GM18520 (cell line): ENCODE results near the gene HMCES.

Experiments
- ATAC-seq: cut with Tn5 transposase; IDR thresholded peaks from one replicate; pipeline ENCODE4 v1.9.1; 2021; ENCODE audit not compliant: unreplicated experiment

The HMCES gene, protein sequence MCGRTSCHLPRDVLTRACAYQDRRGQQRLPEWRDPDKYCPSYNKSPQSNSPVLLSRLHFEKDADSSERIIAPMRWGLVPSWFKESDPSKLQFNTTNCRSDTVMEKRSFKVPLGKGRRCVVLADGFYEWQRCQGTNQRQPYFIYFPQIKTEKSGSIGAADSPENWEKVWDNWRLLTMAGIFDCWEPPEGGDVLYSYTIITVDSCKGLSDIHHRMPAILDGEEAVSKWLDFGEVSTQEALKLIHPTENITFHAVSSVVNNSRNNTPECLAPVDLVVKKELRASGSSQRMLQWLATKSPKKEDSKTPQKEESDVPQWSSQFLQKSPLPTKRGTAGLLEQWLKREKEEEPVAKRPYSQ

DNA sequence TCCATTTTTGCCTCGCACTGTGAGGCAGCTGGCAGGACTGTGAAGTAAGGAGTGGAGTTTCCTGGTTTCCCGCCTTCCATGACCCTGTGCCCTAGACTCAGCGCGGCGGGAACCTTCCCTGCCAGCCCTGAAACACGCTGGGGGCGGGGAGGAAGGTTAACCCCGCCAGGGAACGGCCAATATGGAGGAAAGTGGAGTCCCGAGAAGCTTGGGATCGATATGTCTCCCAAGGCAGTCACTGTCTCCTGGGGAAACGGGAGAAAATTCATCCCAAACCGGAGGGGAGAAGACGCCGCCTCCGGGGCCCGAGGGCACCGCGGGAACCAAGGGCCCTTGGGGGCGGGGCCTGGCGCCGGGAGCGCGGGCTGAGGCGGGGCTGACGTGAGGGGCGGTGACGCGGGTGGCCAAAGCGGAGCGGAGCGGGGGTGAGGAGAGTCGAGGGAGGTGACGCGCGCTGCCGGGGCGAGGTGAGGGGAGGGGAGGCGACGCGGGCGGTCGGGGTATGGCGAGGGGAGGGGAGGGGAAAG is at the start of gene HMCES:
Gene HMCES (plus strand): TSS at position 432 of the 527 bp plus-strand sequence. CDS start 863 bp downstream, outside the sequence.
- no peak for ATAC-seq

DNA sequence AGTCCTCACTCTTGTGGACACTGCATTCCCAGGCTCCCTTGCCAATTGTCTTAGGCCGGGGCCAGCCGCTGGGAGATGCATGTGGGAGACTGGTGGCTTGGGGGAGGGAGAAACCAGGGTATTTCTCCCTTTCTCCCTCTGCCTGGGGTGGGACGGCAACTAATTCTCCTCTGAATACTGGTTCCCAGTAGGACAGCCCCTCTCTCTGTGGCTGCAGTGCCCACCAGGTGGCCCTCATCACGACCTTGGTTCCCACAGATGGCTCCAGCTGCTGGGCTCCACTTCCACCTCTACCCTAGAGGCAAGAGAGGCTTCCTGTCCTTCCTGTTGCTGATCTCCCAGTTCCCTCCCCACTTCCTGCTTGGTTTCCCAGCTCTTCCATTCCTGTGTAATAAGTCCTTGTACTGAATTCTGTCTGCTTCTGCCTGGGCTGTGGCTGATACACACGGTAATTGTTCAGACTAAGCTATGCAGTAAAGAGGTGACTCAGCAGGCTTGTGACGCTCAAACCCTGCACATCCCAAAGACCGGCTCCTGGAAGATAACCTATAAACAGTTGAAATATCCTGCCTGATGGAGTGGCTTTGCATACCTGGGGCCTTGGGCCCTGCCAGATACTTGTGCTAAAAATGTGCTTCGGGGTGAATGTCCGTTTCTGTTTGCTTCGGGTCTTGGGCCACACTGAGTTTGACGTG is 49.6 kb upstream of the HMCES start:
- ATAC-seq, result no peak

DNA sequence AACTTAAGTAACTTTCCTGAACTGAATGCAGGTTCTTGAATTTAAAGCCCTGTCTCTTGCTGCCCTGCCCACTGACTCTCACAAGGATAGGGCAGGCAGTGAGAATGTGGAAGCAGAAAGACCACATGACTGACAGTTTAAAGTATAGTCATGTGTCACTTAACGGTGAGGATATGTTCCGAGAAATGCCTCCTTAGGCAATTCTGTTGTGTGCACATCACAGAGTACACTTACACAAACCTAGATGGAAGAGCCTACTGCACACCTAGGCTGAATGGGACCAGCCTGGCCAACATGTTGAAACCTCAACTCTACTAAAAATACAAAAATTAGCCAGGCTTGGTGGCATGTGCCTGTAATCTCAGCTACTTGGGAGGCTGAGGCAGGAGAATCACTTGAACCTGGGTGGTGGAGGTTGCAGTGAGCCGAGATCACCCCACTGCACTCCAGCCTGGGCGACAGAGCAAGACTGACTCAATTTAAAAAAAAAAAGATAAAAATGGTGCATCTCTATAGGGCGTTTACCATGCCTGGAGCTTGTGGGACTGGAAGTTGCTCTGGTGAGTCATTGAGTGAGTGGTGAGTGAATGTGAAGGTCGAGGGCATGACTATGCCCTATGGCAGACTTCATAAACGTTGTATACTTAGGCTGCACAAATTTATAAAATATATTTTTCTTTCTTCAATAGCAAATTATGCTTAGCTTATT is 48.2 kb upstream of the HMCES start:
- ATAC-seq, result no peak

DNA sequence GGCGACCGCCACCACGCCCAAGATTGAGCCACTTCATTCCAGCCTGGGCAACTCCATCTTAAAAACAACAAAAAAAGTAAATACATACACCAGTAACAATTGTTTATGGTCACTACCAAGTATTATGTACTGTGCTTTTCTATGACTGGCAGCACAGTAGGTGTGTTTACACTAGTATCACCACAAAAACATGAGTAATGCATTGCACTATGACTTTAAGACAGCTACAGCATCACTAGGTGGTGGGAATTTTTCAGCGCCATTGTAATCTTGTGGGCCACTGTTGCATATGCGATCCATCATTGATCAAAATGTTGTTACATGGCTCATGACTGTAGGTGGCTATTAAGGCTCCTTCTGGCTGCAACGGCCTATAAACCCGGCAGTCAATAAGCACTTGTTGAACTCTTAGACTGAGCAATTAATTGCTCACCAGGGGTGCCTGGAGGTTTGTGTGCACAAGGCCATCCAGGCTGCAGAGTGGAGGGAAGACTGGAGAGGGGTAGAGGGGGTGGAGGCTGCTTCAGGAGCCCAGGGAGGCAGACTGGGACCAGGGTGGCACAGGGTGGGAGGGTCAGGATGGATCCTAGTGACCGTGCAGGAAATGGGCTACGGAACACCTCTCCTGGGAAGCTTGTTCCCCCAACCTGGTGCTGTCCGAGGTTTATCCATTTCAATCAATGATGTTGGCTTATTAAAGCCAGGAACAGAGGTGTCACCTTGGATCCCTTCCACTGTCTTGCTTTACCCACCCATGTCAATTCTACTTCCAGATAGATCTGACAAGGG is 47.1 kb upstream of the HMCES start:
- no peak for ATAC-seq

DNA sequence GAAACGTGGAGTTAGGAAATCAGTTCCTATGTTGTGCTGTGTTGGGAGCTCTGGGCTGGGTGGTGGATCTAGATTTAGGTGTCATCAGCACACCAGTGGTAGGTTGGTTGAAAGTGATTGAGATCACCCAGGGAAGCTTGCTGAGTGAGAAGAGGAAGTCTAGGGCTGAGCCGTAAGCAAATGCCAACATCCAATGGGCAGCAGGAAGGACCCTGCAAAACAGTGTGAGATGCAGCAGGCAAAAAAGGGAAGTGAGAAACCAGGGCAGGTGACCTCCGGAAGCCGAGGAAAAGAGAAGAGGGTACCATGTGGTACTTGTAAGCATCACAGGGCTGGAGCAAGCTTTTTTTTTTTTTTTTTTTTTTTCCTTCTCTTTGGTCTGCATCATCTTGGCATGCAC is 45.1 kb upstream of the HMCES start:
- ATAC-seq, result peak; percentile 88

DNA sequence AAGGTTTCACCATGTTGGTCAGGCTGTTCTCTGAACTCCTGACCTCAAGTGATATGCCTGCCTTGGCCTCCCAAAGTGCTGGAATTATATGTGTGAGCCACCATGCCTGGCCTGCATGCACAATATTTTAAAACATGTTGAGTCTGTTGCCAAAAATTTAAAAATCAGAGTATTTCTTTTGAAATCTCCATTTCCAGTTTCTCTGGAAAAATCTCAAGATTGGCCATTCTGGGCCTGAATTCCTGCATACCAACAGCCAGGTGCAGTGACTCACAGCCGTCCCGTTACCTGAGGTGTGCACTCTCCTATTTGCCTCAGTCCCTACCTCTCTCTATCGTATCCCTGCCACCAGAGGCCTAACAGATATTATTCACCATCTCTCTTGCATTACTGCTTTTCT is 44.2 kb upstream of the HMCES start:
- no peak for ATAC-seq

DNA sequence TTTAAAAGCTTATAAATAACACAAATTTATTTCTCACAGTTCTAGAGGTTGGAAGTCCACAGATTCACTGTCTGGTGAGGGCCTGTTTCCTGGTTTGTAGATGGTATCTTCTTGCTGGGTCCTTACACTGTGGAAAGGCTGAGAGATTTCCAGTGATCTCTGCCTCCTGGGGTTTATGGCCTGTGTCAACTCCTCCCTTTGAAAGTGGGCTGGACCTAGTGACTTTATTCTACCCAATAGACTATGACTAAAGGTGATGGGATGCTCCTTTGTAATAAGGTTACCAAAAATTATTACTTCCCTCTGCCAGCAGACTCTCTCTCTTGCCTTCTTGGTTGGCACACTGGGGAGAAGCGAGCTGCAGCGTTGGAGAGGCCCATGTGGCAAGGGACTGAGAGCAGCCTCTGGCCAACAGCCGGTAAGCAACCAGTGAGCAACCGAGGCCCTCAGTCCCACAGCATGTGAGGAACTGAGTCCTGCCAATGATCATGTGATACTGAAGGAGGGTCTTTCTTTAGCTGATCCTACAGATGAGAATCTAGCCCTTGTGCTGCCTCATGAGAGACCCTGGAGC is 43.2 kb upstream of the HMCES start:
- ATAC-seq, result no peak

DNA sequence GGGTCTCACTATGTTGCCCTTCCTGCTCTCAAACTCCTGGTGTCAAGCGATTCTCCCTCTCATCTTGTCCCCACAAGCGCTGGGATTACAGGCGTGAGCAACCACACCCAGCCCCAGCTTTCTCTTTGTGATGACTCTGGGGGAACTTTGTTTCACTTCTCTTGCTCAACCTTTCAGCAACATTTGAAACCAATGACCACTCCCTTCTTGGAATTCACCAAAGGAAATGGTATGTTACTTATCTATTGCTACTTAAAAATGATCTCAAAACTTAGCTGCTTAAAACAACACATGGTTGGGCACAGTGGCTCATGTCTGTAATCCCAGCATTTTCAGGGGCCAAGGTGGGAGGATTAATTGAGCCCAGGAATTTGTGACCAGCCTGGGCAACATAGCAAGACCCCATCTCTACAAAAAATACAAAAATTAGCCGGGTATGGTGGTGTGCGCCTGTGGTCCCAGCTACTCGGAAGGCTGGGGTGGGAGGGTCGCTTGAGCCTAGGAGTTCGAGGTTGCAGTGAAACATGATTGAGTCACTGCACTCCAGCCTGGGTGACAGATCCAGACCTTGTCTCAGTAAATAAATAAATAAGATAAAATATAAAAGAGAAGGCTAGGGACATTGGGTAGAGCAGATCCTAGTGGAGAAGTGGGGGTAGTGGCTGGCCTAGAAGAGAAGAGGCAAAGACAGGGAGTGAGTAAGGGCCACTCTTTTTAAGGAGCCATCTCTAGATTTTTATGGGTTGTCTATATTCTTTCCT is 39.5 kb upstream of the HMCES start:
- no peak for ATAC-seq

DNA sequence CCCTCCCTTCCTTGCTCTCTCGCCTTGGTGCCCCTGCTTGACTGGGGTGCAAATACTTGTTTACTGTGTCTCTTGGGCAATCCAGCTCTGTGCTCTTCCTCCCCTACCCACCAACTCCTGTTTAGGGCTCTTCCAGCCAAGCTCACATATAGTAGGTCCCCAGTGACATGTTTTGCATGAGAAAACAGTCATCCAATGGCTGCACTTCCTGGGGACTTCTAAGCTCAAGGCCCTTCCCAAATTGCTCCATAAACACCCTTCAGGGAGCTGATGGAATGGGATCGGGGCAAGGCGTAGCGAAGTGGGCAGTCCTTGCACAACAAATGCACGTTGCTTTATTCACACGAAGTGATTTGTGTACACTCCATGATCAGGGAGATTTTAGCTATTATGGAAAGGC is 38.7 kb upstream of the HMCES start:
- ATAC-seq, result no peak

DNA sequence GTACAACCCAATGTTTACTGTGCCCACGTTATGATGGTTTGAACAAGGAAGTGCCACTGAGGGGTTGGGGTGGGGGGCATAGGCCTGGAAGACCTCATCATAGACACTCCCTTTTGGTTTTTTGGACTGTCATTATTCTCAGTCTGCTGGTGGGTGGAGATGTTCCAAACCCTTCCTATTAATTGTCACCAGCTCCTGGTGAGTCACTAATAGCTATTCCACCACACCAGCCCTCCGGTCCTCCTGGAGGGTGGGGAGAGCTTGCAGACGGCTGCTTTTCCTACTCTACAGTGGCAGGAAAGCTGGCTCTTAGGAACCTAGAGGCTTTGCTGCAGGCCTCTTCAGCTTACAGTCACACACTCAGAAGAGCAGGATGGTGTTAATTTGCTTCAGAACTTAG is 38.2 kb upstream of the HMCES start:
- ATAC-seq, result no peak

DNA sequence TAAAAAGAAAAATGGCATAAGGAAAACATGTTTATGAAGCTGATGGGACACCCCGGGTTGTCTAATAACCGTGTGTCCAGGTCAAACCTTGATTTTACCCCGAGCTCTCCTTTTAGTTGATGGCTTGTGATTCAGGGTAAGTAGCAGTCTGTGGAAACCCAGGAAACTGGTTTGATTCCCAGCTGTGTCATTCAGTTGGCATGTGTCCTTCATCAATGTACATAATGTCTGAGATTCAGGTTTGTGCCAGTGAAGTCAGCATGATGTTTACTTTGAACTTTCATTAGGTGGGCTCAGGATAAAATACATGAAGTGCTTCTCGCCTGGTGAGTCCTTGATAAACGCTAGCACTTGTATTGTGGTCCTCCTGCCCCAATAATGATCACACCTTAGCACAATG is 33.5 kb upstream of the HMCES start:
- no peak for ATAC-seq

DNA sequence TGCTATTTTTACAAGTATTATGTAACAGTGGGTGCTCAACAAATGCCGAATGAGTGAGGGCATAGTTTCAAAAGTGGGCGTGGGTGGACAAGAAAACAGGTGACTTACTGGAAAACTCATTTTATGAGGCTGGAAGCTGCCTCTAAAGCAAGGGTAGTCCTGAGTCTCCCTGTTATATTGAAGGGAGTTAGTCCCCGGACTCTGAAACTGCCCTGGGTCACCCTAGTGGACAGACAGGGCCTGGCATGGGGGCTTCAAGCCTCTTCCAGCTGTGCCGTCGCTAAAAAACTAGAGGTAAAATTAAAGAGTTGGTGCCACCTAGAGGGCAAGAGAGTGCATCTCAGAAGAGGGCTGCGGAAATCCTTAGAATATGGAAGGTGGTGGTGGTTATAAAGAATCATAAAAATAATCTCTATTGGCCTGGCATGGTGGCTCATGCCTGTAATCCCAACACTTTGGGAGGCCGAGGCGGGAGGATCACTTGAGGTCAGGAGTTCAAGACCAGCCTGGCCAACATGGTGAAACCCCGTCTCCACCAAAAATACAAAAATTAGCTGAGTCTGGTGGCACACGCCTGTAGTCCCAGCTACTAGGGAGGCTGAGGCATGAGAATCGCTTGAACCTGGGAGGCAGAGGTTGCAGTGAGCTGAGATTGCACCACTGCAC is 32.9 kb upstream of the HMCES start:
- ATAC-seq, result peak; percentile 41

DNA sequence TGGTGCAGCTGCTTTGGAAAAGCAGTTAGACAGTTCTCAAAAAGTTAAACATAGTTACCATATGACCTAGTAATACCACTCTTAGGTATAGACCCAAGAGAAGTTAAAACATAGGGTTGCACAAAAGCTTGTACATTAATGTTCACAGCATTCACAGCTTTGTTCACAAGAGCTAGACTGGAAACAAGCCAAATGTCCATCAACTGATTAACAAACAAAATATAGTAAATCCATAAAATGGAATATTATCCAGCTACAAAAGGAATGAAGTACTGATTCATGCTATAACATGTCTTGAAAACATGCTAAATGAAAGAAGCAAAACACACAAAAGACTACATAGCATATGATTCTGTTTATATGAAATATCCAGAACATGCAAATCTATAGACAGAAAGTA is 32.0 kb upstream of the HMCES start:
- ATAC-seq, result no peak

DNA sequence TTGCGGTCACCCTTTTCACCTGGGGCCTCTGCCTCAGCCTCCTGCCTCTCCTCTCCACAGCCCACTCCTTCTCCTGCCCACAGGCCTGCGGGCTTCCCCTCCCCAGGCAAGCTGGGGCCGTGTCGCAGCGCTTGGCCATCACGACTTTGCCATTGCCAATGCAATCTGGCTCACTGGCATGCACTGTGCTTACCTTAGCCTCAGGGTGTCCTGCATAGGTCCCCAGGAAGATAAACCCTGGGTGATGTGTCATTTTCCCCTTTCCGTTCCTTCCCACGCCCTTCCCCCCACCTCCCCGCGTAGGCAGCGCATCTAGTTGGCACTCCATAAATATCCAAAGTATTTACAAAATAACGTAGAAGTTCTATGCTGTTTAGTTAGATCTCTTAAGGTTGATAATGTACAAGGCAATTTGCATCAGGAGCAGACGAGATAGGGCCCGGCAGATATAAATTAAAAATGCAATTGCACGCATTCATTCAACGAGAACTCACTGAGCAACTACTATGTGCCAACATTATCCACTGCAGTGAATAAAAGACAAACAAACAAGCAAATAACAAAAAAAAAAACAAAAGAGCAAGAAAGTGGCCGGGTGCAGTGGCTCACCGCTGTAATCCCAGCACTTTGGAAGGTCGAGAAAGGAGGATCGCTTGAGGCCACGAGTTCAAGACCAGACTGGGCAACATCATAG is 30.2 kb upstream of the HMCES start:
- ATAC-seq, result no peak

DNA sequence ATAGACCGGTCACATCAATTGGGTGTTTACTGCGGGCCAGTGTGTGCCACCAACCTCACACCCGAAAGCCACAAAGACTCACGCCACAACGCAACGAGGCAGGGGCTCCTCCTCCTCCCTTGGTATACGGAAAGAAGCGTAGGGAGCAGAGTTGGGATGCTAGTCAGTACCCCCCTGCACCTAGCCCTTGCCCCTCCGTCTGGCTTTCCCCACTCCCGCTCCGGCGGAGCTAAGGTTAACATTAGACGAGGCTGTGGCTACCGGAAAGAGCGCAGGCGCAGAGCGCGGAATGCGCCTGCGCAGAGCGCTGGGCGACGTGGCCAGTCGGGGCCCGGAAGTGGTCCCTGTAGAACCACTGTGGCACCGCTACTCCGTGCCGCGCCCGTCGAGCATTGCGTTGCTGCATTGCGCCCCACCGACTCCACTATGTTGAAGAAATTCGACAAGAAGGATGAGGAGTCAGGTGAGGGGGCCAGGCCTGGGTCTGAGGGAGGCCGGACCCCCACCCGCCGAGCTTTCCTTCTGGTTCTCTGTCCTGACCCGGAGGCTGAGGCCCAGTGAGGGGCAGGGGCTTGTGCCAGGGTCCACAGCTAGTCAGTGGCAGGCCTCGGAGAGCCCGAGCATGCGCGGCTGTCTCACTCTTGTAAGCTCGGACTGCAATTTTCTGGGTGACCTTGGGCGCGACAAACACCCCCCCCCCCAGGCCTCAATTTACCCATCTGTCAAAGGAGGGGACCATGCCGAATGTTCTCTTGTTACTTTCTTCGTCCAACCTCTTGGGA is 29.2 kb upstream of the HMCES start, which contains the start of gene COPG1:
Gene COPG1 (plus strand): TSS at position 323 of the 782 bp plus-strand sequence. CDS start 104 bp downstream, at position 427.
- peak; percentile 80 for ATAC-seq

DNA sequence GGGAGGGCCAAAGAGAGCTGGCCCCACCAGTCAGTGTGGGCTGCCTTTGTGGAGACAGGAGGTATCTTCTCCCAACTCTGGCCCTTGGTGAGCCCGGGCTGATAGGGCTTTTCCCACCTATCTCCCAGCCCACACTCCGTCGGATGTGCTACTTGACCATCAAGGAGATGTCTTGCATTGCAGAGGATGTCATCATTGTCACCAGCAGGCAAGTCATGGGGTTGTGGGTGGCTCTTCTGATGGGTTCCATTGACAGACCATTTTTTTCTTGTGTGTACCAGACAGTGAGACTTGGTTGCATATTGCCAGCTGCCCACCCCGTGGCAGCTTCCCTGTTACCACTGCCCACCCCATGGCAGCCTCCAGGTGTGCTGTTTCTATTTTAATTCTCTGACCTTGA is 25.9 kb upstream of the HMCES start:
- ATAC-seq, result no peak

DNA sequence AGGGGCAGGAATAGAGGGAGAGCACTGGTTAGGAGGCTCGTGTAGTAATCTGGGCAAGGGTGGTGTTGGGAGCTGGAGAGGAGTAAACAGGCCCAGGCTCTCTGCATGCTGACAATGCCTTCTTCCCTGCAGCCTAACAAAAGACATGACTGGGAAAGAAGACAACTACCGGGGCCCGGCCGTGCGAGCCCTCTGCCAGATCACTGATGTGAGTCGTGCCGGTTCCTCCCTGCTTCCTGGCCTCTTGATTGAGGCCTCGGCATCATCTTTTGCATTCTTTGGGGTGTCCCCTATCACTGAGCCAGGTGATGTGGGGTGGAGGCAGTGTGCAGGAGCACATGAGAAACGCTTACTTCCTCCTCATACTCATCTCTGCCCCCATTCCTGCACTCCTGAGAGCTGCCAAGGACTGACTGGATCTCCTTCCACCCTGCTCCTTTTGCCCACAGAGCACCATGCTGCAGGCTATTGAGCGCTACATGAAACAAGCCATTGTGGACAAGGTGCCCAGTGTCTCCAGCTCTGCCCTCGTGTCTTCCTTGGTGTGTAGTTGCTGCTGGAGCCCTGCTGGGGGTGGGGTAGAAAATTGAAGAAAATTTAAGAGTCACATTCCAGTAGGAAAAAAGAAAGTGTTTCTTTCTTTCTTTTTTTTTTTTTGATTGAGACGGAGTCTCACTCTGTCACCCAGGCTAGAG is 24.0 kb upstream of the HMCES start:
- no peak for ATAC-seq
